GM18502 (cell line): ENCODE data around the gene PDGFA.

Experiments
- ATAC-seq: cut with Tn5 transposase; IDR thresholded peaks from one replicate; pipeline ENCODE4 v1.9.1; 2021; ENCODE audit warnings: mild to moderate bottlenecking; ENCODE audit not compliant: unreplicated experiment, poor library complexity

Gene PDGFA

DNA sequence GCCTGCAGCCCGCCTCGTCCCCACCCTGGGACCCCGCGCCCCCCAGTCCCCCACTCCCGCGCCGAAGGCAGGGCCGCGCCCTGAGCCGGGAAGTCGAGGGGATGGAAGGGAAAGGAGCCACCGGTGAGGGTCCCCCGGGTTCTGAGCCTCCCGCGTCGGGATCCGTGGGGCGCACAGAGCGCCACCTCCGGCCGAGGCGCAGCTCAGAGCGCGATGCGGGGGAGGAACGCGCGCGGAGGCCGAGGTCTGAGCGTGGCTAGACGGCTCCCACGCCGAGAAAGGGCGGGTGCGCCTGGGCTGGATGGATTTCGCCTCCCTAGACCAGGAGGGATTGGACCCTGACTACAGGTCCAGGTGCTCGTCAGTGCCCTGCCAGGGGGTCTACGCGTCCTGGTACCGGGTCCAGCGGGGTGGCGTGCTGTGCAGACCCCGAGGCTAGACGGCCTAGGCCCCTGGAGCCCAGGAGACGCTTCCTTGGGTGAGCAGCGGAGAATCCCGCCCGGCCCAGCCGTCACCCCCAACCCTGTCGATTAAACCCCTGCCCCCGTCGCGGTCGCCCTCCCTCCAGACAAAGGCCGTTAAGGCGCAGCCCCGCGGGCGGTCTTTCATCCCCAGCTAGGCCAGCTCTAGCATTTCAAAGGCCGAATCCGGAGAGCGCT lies 986 bp upstream of the PDGFA start:
- ATAC-seq: no peak

DNA sequence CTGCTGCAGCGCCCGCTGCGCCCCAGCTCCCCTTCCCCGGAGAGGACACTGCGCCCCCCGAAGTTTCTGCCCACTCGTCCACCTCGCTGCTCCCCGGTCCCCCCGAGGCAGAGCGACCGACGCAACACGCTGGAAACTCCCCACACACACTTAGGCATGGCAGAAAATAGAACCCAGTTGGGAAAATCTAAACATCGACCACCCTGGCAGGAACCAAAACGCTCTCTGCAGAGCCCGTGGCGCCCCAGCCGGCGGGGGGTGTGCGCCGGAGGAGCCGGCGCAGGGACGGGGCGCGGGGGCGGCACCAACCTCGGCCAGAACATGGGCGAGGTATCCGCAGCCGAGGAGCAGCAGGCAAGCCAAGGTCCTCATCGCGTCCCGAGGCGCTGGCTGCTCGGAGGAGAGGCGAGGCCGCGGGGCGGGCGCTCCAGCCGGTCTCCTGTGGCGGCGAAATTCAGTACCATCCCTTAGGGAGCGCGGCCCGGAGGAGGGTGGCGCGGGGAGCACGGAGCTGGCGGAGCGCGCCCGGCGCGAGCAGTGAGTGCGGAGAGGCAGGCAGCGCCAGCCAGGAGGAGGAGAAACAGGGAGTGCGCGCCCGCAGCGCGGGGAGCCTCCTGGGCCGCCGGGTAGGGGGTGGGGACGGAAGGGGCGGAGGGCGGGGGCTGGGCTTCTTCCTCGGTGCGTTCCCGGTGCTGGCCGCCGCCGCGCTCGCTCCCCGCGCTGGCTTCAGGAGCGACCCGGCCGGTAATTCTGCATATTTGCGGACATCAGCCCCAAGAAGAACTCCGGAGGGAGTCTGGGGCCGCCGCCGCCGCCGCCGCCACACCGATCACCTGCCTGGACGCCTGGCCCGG lies 789 bp downstream of the PDGFA start:
- no peak for ATAC-seq

DNA sequence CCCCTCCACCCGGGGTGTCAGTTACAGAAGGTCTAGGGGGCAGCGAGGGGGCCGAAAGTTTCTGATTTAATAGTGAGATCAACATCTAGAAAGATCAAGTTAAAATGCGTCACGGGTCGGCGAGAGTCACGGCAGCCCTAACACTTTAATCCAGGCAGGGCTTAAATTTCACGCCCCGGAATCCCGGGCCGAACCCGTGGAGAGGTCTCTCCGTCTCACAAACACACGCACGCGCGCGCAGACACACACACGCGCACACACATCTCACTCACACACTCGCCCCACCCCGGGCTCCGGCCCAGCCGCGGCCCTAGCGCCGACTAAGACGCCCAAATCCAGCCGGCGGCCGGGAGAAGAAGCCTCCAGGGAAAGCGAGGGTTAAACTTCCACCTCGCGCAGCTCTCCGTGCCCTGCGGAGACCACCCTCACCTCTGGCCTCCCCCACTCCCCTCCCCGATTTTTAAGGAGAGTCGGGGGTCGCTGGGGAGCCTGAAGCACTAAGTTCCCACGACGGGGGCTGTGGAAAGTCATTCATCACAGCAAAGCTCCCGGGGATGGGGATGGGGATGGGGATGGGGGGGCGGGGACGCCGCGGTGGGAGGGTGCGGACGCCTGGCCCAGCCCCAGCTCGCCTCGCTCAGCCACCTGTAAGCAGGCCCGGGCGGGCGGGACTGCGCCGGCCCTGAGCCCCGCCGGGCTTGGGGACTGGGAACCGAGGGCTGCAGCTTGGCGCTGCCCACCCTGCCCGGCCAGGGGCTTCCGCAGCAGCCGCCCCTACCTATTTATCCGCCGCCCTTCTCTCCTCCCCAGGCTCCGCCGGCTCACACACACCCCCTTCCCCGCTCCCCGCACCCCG lies 1.6 kb downstream of the PDGFA start:
- no peak for ATAC-seq

DNA sequence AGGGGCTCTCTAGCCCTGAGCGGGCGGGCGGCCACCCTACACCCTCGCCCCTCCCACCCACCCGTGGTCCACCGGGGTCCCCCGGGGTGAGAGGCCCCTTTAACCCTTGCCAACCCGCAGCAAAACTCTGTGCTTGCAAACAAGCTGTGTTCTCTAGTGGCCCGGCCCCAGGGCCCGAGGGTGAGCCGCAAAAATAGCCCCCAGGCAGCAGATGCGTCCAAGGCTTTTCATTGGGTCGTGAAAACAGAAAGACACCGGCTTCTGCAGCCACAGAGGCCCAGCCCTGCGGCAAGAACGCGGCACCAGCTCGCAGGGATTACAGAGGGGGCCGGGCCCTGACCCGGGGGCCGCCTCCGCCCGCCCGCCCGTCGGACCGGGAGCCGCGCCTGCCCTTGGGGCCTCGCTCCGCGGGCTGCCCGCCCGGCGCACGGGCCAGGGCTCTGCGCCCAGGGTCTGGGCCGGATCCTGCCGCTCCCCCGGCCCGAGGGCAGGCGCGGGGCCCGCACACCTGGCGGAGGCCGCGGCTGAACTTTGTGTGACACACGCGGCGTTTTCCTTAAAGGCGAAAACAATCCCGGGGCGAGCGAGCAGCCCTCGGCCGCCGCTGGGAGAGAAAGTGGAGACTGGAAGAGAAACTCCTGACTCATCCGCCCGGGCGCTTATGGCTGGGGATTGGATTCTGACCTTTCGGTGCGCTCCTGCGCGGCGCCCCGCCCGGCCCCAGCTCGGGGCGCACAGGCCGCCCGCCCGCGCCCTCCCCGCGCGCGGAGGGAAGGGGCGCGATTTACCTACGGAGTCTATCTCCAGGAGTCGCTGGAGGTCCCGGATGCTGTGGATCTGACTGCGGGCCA lies 2.8 kb downstream of the PDGFA start:
- ATAC-seq: no peak

DNA sequence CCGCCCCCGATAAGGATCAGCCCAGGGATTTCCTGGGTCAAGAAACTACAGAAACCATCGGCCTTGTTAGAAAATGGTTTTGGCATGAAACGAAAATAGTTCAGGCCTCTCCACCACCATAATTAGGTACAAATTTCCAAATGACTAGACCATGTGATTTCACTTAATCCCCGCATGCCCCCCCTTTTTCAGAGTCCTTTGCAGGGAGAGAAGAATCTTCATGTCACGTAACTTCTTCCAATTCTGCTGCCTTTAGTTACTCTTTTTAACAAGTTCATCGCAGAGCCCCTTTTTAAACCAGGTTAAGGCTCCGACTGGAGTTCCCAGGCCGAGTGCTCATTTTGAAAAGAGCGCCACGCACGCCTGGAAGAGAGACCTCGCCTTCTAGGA lies 3.4 kb downstream of the PDGFA start:
- ATAC-seq: no peak

DNA sequence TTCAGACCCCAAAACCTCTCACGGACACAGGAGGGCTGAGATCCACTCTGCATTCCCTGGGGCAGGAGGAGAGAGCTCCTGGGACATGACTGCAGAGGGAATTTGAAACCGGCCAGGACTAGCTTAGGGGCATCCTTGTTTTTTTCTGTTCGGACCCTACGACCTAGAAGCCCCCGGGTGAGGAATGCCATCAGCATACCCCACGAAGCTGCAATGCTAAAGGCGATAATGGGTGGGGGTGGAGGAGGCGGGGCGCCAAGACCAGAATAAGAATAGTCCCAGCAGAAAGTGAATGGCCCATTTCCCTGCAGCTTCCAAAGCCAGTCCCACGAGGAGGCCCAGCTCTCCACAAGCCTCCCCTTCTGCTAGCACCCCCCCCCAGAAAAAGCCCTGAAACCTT lies 4.0 kb downstream of the PDGFA start:
- no peak for ATAC-seq

DNA sequence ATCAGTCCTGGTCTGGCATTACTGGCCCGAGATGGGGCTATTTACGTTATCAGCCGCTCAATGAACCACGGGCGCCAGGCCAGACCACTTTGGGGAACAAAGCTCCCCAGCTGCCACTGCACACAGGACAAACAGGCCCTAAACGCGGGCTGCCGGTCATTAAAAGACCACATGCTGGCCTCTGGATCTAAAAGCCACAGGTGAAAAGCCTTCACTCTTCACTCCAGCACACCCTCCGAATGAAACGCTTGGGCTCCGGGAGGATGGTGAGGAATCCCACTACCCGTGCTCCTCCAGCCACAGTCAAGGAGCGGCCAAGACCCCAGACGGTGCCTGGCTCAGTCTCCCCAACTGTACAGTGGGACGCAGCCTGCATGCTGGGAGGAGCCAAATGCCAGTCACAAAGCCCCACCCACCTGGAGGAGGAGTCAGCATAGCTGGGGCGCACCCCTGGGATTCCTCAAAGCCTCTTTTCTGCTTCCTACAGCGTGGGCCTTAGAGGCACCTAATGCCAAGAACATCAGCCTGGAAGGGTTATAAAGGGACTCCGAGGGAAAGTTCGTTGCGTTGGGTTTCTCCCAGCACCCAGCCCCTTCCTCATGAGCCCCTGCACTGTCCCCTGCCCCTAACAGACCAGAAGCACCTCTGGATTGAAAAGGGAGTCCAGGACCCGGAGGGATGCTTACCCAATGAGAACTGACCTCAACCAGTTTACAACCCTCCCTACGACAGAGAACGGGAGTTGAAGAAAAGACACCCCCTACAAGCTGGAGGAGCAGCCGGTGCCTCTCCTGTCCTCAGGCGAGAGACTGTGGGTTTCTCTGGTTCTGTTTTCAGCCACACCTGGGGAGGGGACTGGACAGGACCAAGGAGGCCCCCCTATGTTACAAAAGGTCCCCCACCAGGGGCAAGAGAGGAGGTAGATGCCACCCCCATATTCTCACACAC lies 4.7 kb downstream of the PDGFA start:
- ATAC-seq: no peak

DNA sequence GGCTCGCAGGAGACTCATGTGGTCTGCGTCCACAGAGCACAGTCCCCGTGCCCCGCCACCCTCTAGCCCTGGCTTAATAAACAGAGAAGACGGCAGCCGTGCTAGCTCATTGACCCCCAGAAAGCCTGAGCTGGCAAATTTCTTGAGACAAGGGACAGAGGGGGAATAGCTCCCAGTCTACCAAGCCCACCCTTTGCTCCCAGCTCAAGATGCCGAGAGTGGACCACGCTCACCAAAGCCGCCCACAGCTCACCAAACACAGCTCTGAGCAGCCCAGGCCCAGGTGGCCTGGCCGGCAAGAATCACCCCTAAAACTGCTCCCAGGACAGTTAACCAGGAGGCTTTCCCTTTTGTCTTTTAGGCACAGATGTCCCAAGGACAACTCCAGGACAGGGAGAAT lies 5.4 kb downstream of the PDGFA start:
- no peak for ATAC-seq

DNA sequence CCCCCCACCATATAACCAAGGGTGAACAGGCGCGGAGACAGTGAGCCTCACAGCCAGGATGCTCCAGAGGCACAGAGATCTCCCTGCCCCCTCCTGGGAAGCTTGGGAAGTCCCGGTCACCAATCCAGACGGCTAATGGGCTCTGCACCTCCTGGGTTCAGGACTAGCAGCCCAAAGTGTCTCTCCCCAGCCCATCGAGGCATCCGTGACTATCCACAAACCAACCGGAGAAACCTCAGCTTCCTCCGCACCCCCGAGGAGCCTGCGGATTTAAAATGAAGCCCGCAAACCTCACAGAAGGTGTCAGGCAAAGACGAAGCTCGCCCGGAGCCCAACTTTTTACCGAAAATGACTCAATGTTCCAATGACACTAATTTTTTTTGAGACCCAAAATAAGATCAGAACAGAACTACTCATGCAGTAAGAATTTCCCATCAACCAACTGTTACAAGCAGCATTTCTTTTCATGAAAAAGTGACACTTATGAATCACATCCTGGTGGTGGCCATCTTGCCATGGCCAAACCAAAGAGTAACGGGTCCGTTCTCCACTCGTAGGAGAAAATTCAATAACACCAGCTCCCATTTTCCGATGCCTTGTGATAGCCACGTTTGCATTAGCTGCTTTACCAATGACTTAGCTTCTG lies 6.0 kb downstream of the PDGFA start:
- no peak for ATAC-seq

DNA sequence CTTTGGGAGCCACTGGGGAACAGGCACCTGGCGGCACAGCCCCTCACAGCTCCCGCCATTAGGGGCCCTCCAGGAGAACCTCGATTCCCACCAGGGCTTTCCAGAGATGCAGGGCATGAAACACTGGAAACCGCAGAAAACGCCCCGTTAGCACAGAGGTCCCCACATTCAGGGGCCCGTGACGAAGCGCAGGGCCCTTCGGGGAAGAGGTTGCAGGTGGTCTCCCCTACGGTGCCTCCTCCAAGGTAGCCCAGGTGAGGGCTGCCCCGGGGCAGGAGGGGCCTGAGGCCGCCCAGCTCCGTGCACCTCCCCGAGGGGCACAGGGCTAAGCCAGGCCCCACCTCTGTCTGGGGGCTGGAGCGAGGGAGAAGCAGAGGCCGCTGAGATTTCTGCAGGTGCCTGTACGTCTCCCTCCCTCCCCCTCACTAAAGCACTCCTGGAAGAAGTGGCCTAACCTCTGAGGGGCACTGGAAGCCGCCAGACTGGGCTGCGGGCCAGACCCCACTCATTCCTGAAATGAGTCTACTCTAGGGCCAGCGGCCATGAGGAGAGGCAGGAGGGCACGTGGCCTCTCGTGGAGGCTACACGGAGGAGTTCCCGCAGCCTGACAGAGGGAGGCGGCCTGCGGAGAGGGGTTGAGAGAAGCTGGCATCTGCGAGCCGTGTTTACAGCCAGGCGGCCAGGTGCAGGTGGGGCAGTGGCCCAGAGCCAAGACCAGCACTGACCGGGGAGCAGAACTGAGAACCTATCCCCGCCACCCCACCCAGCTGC lies 6.9 kb downstream of the PDGFA start:
- ATAC-seq: no peak

DNA sequence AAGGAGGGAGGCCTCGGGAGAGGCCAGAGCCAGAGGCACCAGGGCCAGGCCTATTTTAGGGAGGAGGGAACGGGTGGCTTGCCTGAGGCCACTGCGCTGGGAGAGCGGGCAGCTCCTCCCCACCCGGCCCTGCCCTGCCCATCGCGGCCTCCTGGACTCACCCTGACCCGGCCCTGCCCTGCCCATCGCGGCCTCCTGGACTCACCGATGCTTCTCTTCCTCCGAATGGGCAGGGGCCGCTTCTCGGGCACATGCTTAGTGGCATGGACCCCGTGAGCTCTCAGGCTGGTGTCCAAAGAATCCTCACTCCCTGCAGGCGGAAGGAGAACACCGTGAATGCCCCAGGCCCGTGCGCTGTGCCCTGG lies 7.5 kb downstream of the PDGFA start:
- no peak for ATAC-seq

DNA sequence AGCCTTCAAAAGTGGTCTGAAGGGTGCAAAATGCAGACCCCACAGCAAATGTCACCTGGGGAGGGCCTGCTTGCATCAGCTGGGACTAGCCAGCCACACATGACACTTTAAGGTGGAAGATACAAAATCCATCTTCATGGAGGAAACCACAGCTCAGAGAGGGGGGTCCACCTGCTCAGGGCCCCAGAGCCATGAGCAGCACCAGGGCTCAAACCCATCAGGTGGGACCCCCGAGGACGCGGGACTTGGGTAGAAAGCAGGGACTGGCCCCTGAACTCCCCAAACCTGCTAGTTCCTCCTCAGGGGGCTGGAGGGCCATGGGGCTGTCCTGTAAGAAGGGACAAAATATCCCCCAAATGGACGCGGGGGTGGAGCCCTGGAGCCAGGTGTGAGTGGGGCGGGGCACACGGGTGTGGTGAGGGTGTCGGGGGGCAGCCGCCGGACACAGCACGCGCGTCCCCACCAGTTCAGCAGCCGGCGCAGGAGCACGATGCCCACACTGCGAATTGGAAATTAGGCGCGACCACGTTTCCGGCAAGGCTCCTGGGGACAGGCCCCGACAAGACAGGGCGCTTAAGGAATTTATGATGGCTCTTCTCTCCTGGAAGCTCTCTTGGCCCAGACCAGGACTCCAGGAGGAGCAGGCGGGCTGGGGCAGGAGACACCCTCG lies 8.0 kb downstream of the PDGFA start:
- no peak for ATAC-seq

DNA sequence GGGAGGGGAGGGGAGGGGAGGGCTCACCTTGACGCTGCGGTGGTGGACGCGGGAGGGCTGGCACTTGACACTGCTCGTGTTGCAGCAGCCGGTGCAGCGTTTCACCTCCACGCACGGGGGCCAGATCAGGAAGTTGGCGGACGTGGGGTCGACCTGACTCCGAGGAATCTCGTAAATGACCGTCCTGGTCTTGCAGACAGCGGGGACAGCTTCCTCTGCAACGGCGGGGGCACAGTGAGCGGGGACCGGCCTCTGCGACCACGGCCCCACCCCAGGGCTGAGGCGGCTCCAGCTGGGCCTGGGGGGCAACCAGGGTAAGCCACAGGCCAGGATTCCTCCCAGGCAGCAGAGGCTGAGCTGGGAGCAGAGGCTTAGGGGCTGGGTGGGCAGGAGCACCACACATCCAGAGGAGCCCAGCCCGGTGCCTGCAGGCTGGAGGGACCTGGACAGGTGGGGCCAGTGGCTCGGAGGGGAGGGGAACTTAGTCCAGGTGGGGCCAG lies 8.8 kb downstream of the PDGFA start:
- no peak for ATAC-seq

DNA sequence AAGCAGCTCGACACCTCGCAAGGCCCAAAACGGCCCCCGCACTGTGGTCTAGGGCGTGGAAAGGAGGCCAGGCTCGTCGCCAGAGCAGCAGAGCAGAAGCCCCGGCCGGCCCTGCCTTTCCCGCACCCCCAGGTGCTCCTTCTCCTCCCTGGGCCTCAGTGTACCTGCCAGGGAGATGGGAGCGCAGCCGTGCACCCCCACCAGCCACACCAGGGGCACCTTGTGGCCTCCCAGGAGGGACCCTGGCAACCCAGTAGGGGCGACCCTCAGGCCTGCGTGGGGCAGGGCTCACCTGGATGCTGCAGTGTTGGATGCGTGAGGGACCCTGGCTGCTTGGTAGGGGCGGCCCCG lies 9.5 kb downstream of the PDGFA start:
- no peak for ATAC-seq

DNA sequence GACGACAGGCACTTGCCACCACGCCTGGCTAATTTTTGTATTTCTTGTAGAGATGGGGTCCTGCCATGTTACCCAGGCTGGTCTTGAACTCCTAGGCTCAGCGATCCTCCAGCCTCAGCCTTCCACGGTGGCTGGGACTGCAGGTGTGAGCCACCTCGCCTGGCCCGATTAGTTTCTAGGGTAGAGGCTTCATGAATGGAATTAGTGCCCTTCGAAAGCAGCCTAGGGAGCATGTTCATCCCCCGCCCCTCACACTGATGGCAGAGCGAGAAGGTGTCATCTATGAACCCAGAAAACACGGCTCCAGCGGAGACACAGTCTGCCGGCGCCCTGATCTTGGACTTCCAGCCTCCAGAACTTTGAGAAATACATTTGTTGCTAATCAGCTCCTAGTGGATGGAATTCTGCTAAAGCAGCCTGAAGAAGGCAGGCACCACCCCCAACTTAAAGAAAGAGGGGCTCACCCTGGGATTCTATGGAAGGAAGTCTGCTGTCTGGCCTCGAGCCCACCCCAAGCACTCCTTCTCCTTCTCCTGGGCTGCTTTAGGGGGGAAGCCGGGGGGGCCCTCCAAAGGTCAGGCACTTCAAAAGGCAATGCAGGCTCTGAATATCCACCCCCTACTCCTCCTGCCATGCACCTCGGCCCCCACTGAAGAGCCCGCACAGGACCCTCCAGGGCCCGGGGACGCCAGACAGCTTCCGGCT lies 10.1 kb downstream of the PDGFA start:
- ATAC-seq: no peak

DNA sequence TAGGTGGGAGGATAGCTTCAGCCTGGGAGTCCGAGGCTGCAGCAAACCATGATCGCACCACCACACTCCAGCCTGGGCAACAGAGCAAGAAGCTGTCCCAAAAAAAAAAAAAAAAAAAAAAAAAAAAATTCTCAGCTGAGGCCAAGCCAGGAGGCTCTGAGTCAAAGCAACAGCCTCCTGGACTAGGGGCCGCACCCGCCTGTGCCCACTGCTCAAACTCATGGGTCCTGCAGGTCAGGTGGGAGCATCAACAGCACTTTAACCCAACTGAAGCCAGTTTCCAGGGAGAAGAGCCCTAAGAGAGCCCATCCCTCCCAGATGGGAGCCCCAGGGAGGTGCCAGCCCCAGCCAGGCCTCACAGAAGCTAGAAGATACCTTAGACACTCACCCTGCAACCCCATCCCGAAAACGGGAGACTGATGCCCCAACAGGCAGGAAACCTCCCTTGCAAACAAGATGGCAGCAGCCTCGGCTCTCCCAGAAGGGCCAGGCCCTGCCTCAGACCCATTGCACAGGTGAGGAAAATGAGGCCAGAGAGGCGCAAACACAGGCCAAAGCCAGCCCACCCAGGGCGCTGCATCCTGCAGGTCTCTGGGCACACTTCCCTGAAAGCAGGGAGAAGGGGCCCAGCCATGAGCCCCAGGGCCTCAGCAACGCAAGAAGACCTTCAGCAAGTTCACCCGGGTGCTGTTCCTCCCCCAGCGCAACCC lies 11.0 kb downstream of the PDGFA start:
- no peak for ATAC-seq
